HG03439 (cell line): ENCODE measurements around the gene C10orf62.

Source experiments
- ATAC-seq: cut with Tn5 transposase; IDR thresholded peaks from one replicate; pipeline ENCODE4 v1.9.1; 2021; ENCODE audit warnings: mild to moderate bottlenecking, moderate library complexity; ENCODE audit not compliant: unreplicated experiment

The C10orf62 gene

GRCh38 chr10:97584060-97584797, 5.3 kb upstream of the C10orf62 start, which contains the start of gene HOGA1:
TSS of gene HOGA1 (plus strand) at chr10:97584389. CDS start at chr10:97584704, 315 bp downstream.
- no peak for ATAC-seq

DNA sequence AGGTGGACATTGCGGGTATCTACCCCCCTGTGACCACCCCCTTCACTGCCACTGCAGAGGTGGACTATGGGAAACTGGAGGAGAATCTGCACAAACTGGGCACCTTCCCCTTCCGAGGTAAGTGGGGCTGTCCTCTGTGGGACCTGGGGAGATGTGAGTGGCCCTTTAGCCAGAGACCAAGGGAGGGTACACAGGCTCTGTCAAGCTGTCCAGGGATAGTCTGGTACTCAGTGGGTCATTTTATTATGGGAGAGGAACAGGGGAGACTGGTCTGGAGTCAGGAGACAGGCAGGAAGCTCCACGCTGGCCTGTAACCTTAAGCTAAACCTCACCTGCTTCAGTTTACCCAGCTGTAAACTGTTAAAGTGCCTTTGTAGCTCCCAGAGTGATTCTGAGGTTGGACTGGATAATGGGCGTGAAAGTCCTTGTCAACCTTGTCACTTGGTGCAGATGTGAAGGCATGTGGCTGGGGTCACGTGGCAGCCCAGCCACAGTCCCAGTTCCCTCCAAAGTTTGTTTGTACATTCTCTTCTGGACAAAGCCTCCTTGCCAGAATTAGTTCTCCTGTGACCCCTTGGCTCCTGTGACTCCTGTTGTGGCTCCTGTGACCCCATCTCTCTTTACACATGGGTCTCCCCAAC, 4.6 kb upstream of the C10orf62 start:
- no peak for ATAC-seq

DNA sequence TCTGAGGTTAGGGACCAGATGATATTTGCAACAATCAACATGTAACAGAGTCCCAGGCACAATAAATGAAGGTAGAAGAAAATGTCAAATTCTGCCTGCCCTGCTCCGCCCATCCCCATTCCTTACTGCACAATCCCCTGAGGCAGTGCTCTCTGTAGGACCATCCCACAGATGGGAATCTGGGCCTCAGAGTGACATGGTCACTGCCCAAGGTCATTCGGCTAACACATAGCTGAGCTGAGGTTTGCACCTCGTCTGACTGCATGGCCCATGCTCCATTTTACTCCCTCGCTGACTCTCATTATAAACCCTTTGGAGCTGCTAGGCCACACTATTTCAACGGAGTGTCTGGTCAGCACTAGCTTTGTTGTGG, 4.1 kb upstream of the C10orf62 start:
- no peak for ATAC-seq

GRCh38 chr10:97587183-97587582, 2.3 kb upstream of the C10orf62 start:
- no peak for ATAC-seq

- no peak for ATAC-seq
These were observed 694 bp downstream of the C10orf62 start for GRCh38 chr10:97590082-97590747.

GRCh38 chr10:97590748-97591495, 1.4 kb downstream of the C10orf62 start:
- no peak for ATAC-seq

- ATAC-seq = no peak
These were observed 3.9 kb downstream of the C10orf62 start for GRCh38 chr10:97593421-97593820.

DNA sequence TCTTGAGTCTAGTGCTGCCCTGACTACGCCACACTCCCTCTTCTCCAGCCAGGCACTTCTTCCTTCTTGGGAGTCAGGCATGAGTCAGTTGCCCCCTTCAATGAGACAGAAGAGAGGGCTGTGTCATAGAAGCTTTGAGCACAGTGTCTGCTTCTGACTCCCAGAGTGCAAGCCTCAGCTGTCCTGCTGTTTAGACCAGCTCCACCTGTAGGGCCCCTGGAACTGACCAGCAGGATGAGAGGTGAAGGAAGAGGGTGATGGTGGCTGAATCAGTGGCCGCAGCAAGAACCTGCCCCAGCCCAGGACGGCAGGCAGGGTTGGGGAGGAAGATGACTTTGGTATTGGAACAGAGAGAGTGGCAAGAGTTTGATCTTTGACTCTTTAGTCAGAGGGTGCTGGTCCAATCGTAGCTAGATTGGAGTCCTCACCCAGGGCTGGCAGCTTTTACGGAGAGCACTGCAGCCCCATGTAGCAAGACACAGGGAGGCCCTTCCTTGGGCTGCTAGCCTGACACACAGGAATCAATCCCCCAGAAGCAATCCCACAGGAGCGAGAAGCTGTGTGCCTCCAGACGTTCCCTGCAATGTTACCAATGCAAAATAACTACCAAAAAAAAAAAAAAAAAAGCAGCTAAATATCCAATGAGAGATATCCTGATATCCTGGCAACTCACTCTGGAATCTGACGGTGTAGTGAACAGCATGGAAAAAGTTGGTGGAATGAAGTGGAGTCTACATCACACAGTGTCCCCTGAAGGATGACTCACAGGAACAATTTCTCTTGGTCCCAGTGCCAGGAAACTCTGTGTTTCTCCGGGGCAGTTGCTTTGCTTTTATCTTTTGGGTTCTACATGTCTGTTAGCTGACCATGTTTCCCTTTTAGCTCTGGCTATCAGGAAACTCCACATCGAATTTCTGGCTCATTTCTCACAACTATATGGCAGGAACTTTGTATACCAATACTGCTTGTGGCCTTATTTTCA, 6.9 kb downstream of the C10orf62 start:
- no peak for ATAC-seq

GRCh38 chr10:97597778-97598177, 8.3 kb downstream of the C10orf62 start:
- ATAC-seq = no peak

- ATAC-seq = no peak
These were observed 9.1 kb downstream of the C10orf62 start for GRCh38 chr10:97598407-97599271.

DNA sequence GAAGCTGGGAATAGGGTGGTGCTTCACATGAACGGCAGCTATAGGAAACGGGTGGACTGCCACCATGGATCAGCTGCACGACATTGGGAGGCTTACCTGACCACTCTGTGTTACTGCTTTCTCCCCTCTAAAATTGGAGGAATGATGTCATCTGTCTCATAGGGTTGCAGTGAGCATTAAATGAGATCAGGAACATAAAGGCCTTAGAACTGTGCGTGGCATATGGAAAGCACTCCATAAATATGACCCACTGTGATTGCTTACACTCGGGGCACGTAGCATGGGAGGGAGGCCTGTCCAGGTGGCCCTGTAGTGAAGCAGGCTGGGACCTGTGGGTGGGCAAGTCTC, 9.7 kb downstream of the C10orf62 start:
- no peak for ATAC-seq

- no peak for ATAC-seq
These were observed 11.1 kb downstream of the C10orf62 start for GRCh38 chr10:97600616-97601015.

DNA sequence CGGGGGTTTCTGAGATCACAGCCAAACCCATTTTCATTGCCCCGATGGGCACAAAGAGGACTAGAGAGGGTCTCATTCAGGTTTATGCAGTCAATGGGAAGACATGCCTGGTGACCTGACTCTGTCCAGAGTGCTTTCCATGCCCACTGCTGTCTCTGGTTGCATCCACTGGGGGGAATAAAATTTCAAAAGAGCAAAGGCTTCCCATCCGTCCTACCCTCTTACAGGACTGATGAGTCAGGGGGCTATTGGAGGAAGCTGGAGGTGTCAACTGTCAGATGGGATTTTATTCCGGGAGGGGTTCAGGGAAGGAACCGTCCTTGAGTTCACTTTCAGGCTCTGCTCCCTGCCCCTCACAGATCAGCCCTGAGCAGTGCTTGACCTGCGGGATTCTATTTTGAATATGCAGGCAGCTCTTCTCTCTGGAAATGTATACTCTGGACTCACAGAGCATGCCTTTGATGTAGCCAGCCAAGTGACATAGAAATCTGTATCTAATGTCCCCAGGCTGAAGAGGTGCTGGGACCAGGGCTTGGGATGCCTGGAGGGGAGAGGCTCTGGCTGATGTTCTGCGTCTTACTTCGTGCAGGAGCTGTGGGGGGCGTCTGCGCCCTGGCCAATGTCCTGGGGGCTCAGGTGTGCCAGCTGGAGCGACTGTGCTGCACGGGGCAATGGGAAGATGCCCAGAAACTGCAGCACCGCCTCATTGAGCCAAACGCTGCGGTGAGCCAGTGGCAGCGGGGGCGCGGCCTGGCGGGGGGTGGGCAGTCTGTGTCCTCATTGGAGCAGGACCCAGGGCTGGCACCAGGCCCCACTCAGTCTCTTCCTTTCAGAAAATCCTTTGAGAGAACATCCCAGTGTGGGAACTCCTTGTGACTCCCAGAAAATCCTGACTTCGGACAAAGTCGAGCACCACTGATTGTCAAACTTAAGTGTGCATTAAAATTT, 12.0 kb downstream of the C10orf62 start:
- no peak for ATAC-seq

DNA sequence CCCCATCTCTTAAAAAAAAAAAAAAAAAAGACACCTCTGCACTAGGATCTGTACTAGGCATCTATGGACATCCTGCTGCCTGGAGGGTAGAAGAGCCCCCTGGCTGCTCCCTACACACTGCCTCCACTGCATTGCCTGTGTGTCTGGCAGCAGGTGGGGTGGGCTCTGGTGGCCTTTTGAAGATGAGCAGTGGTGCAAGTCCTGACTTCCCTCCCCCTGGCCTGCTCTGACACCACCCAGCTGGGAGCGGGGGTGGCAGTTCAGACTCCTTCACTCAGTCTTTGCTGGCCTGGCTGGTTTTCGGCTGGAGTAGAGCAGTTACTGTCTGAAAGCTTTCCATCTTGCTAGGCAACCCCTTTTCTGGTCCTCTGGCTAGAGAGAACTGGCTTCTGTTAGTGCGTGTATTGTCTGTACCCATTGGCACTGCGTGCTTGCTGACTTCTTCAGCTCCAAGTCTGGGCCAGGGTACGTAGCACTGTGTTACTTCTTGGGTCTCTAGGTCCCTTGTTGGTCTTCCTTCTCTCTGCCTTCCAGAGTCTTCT, 17.6 kb downstream of the C10orf62 start:
- no peak for ATAC-seq

DNA sequence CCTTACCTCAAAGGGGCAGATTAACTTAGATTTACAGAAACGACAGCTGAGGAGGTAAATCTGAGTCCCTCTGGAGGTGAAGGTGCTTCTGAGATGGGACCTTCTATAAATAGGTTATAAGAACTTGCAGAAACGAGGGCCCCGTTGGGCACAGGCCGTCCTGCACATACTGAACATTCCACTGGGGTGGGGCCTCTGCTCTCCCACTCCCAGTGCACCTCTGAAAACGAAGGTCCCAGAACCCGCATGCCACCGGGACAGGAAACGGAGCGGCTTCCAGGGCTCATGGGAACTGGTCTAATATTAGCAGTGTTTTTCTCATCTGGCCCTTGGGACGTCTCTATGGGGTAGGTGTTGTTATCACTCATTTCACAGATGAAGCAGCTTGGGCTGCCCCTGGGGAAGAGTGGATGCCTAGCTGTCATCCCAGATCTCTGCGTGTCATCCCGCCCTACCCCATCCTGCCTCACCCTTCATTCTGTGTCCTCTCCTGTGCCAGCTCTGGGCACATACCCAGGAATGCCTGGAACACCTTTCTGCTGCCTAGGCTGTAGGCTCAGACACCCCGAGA, 19.6 kb downstream of the C10orf62 start:
- ATAC-seq = no peak

DNA sequence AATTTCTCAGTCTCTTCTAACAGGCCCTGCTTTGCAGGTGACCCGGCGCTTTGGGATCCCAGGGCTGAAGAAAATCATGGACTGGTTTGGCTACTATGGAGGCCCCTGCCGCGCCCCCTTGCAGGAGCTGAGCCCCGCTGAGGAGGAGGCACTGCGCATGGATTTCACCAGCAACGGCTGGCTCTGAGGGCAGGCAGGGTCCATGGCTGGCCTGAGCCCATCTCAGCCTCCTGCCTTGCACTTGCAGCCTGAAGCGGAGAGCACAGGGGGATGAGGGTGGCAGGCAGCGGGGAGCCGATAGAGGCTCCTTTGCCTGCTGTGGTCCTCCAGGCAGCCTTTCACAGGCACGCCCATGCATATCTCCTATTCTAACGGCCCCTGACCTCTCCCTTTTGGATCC, 22.0 kb downstream of the C10orf62 start:
- no peak for ATAC-seq

DNA sequence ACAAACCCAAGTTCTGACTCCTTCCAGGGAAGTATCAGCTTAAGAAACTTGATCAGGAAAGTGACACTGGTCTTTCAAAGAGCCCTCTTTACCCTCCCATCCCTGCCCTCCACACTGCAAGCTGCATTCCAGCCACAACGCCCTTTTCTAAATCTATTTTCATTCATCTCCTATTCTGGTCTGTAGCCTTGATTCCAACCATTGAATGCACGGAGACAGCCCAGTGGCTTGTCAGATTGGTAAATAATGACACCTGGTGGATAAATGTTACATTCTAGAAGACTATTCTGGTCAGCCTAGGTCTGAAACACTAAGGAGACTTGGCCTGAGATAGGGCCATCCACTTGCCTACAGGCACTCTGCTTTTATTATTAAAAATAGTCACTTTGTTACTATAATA, 22.9 kb downstream of the C10orf62 start:
- ATAC-seq = no peak

DNA sequence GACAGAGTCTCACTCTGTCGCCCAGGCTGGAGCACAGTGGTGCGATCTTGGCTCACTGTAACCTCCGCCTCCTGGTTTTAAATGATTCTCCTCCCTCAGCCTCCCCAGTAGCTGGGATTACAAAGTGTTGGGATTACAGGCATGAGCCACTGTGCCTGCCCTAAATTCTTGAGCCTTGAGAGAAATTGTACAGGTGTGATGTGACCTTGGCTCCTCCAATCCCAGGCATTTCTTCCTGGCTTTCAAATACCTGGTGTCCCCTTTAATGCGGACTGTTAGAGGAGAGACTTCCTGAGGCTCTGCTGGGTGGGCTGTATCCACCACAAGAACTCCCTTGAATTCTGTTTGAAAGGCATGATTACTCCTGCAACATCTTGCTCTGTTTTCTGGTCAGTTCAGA, 28.8 kb downstream of the C10orf62 start:
- no peak for ATAC-seq
